Body of pancreas (tissue), 4 donors: ENCODE data around the gene MDM1. TPM values are rescaled to one million over a fixed set of nuclear protein-coding genes. Genes with fewer than 3 reads are reported as not detected.

ENCODE experiments used
- ATAC-seq: fragments of 150-250 bp; one replicate; pipeline ENCODE4 v1.9.1; 2016
- DNase-seq, 4 donors: peaks; one replicate each; pipeline ENCODE4 v3.0.0-alpha.2; 2019
- H3K27ac ChIP-seq, 4 donors: fragments of 200-600 bp; sonication (generic); 1 replicate in 3 of 4; 2 replicates in 1 of 4; pipeline versions ENCODE4 v1.5.1 to v1.6.1; 2016 to 2019; ENCODE audit warnings: mild to moderate bottlenecking in 1 of 4, mixed read lengths in 1 of 4, moderate library complexity in 1 of 4
- H3K27me3 ChIP-seq, 2 donors: fragments of 200-600 bp; sonication (generic); one replicate each; pipeline ENCODE4 v1.6.0; 2016; ENCODE audit warnings: mild to moderate bottlenecking in 1 of 2
- H3K36me3 ChIP-seq, 2 donors: fragments of 200-600 bp; sonication (generic); replicated peaks in 1 of 2; 2 replicates each; pipeline ENCODE4 v1.5.1; 2016; ENCODE audit warnings: low read depth in 2 of 2; ENCODE audit not compliant: insufficient read depth in 1 of 2
- H3K4me1 ChIP-seq: fragments of 200-600 bp; sonication (generic); one replicate; pipeline ENCODE4 v1.6.0; 2016
- H3K4me3 ChIP-seq, 2 donors: fragments of 200-600 bp; sonication (generic); 1 replicate in 1 of 2; 2 replicates in 1 of 2; pipeline ENCODE4 v1.5.1; 2016 to 2019
- H3K9me3 ChIP-seq, 3 donors: fragments of 200-600 bp; sonication (generic); 1 replicate in 2 of 3; 2 replicates in 1 of 3; pipeline ENCODE4 v1.5.1; 2016
- POLR2A ChIP-seq, 3 donors: fragments of 450-650 bp; IDR thresholded peaks; one replicate each; pipeline ENCODE4 v1.6.1; 2016; ENCODE audit warnings: antibody characterized with exemption in 3 of 3, mild to moderate bottlenecking in 2 of 3
- WGBS, 2 donors: methylation state at CpG; one replicate each; pipeline ENCODE4 v1.1.5; 2017; 5-methylcytosine and 5-hydroxymethylcytosine counted together
- intact Hi-C: fragments of 100-400 bp; cut with DNase I; formaldehyde crosslinking; loops from one replicate; pipeline ENCODE4 v1.15.1; 2023
- total RNA-seq, 2 donors: library from RNA; depleted of rRNA; stranded (reverse); fragments of >200 nt; gene quantifications; one replicate each; pipeline ENCODE4 v1.1.0, GENCODE V29; 2016
- TF ChIP-seq, protein P1 (sequence below), 7 experiments: fragments of 450-650 bp in 4 of 7; fragments of 200-600 bp in 3 of 7; sonication (generic) in 3 of 7; IDR thresholded peaks; one replicate each; pipeline ENCODE4 v1.5.1; 2016 to 2019; ENCODE audit warnings: antibody characterized with exemption in 7 of 7

The MDM1 gene
- total RNA-seq, 2 donors from 2014 or later = 6.0 to 10.9 TPM

GRCh38 chr12:68263366-68263765, 68.8 kb downstream of the MDM1 start:
- no peak overlapping the region for H3K27ac ChIP-seq
- no peak overlapping the region for H3K4me3 ChIP-seq
- no peak for TF ChIP-seq POLR2A (IDR thresholded peaks at IDR 0.05)
- TF ChIP-seq, protein P1, sequence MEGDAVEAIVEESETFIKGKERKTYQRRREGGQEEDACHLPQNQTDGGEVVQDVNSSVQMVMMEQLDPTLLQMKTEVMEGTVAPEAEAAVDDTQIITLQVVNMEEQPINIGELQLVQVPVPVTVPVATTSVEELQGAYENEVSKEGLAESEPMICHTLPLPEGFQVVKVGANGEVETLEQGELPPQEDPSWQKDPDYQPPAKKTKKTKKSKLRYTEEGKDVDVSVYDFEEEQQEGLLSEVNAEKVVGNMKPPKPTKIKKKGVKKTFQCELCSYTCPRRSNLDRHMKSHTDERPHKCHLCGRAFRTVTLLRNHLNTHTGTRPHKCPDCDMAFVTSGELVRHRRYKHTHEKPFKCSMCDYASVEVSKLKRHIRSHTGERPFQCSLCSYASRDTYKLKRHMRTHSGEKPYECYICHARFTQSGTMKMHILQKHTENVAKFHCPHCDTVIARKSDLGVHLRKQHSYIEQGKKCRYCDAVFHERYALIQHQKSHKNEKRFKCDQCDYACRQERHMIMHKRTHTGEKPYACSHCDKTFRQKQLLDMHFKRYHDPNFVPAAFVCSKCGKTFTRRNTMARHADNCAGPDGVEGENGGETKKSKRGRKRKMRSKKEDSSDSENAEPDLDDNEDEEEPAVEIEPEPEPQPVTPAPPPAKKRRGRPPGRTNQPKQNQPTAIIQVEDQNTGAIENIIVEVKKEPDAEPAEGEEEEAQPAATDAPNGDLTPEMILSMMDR (IDR thresholded peaks at IDR 0.05) = no peak
- H3K36me3 ChIP-seq = no peaks in the 10 kb centered on the region
- H3K27me3 ChIP-seq = no peaks in the 10 kb centered on the region
- H3K4me1 ChIP-seq = no peaks in the 10 kb centered on the region
- WGBS, 2 donors = 65 to 70% methylated on average over 1 of the region's 1 CpG
- intact Hi-C loops = no loop called here
- no peaks in the 10 kb centered on the region for H3K9me3 ChIP-seq
- ATAC-seq = no peak
- DNase-seq = no peak

DNA sequence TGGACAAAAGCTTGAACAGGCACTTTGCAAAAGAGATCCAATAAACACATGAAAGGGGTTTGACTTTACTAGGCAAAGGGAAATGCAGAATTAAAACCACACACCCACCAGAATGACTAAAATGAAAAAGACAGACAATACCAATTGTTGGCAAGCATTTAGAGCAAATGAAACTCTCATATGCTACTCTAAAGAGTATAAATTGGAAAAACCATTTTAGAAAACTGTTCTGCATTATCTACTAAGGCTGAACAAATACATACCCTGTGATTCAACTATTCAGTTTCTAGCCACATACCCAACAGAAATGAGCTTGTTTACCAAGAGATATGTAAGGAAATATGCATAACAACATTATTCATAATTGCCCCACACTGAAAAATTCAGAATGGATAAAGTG, 70.3 kb downstream of the MDM1 start:
- DNase-seq (no peak), ATAC-seq (no peak)
- H3K4me3 ChIP-seq = no peak overlapping the region
- no peaks in the 10 kb centered on the region for H3K36me3 ChIP-seq
- no peaks in the 10 kb centered on the region for H3K9me3 ChIP-seq
- H3K4me1 ChIP-seq = no peaks in the 10 kb centered on the region
- no peaks in the 10 kb centered on the region for H3K27me3 ChIP-seq
- TF ChIP-seq POLR2A (IDR thresholded peaks at IDR 0.05) = no peak
- no peak overlapping the region for H3K27ac ChIP-seq
- intact Hi-C loops = no loop called here

DNA sequence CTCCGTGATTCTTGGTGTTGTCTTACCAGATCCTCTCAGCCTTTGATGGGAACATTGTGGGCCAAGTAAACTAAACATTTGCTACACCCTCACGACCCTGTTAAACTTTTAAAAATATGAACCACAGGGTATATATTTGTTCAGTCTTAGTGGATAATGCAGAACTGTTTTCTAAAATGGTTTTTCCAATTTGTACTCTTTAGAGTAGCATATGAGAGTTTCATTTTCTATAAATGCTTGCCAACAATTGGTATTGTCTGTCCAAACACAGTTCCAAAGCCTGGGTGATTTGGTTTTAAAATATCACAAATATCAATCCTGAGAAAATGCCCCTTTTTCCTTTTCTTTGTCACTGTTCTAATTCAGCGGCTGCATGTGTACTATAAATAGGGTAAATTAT, 72.0 kb downstream of the MDM1 start:
- no peaks in the 10 kb centered on the region for H3K36me3 ChIP-seq
- no peaks in the 10 kb centered on the region for H3K9me3 ChIP-seq
- 67 to 77% methylated on average over 3 of the region's 3 CpGs for WGBS, 2 donors
- intact Hi-C loops = no loop called here
- no peaks in the 10 kb centered on the region for H3K4me1 ChIP-seq
- no peak for DNase-seq
- H3K27ac ChIP-seq = no peak overlapping the region
- no peak for TF ChIP-seq POLR2A (IDR thresholded peaks at IDR 0.05)
- TF ChIP-seq, protein P1 (IDR thresholded peaks at IDR 0.05) = no peak
- H3K27me3 ChIP-seq = no peaks in the 10 kb centered on the region
- no peak for ATAC-seq
- H3K4me3 ChIP-seq = no peak overlapping the region

DNA sequence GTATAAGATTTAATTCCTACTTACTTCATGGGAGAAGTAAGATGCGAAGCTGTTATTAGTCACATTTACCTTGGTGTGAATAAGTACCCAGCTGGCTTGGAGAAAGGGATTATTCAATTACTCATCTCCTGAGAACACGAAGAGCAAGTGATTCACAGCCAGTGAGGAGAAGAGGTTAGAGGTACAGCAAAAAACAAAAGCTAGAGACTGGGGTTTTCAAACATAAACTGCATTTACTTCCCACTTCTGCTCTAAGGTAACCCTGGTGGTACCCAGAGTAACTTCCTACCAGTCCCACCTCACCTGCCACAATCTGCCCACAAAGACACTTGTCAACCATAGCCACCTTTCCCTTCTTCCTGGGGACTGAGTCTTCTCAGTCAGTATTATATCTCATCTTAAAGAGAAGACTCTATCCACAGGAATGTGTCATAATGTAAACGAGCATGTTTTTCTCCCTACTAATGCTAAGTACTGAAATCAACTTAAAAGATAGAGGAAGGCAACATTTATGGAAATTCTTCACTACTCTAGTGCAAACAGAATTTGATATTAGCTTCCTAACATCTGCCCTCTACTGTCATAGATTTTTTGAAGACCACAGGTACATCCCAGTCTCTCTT, 72.7 kb downstream of the MDM1 start:
- intact Hi-C loops = no loop called here
- no peaks in the 10 kb centered on the region for H3K9me3 ChIP-seq

DNA sequence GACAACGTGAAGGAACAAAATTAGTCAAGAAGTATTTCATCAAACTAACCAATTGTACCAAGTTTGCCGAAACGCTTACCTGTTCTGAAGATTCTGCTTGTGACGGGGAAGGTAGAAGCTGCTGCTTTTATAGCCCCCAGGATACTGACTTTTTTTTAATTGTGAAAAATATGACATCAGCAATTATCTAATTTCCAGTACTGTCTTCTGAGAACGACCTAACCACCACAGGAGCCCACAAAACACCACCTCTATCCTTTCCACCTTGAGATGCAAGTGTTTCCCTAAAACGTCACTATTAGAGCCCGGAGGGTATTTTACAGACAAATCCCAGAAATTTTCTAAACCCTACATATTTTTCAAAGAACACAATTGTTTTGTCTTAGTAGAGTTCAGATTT, 78.7 kb downstream of the MDM1 start, which contains the start of gene IL22:
TSS of gene IL22 (minus strand) at position 101 of the 400 bp plus-strand sequence. CDS start 156 bp downstream, outside the sequence.
- H3K27me3 ChIP-seq = no peaks in the 10 kb centered on the region
- ATAC-seq (no peak), DNase-seq (no peak)
- no peaks in the 10 kb centered on the region for H3K36me3 ChIP-seq
- intact Hi-C loops = no loop called here
- no peak within 1 kb of the TSS for H3K4me3 ChIP-seq
- TF ChIP-seq, protein P1 (IDR thresholded peaks at IDR 0.05) = no peak
- TF ChIP-seq POLR2A (IDR thresholded peaks at IDR 0.05) = no peak
- 79 to 82% methylated on average over 7 of the region's 7 CpGs for WGBS, 2 donors
- no peak within 1 kb of the TSS for H3K27ac ChIP-seq
- no peaks in the 10 kb centered on the region for H3K9me3 ChIP-seq
- no peaks in the 10 kb centered on the region for H3K4me1 ChIP-seq

More for the DNA sequence above, 72.7 kb downstream of the MDM1 start:
- Histone ChIP-seq H3K4me3 (no peak overlapping the region), H3K27me3 (no peaks in the 10 kb centered on the region), H3K36me3 (no peaks in the 10 kb centered on the region), H3K4me1 (no peaks in the 10 kb centered on the region), H3K27ac (no peak overlapping the region)
- WGBS, 2 donors = 69 to 74% methylated on average over 3 of the region's 3 CpGs
- DNase-seq (no peak), ATAC-seq (no peak)
- no peak for TF ChIP-seq POLR2A (IDR thresholded peaks at IDR 0.05)
- TF ChIP-seq, protein P1 (IDR thresholded peaks at IDR 0.05) = no peak
